GM21619 (cell line): ENCODE results near the gene JAZF1.

ENCODE experiments used
- ATAC-seq: cut with Tn5 transposase; IDR thresholded peaks from one replicate; pipeline ENCODE4 v1.9.1; 2021; ENCODE audit not compliant: unreplicated experiment

Gene JAZF1

DNA sequence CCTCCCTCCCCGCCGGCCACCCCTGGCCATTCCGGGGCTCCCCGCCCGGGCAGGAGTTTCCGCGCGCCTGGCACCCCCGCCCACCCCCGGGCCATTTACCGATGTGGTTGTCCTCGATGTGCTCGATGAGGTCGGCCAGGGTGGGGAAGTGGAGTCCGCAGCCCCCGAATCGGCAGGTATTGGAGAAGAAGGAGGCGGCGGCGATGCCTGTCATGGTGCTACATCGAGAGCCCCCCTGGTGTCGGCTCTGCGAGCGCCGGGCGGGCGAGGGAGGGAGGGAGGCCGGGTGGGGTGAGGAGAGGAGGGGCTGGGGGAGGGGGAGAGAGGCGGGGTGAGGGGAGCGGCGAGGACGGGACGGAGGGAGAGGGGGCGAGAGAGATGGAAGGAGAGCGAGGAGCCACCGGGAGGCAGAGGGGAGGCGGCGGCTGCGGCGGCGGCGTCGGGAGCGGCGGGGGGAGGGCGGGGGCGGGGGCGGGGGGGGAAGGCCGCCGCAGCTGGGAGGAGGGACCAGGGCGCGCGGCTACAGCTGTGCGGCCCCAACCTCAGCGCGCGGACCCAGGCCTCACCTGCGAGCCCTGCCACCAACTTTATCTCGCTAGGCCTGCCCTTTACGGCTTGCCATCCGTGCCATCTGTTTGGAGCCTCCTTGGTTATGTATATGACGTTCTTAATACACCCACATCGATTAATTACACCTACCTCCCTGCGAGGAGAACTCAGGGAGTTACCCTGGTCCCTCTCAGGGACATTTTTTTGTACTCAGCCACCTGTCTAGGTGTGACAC, at the start of gene JAZF1:
Gene JAZF1, minus strand, starts transcription at position 432 of the 784 bp plus-strand sequence.
- no peak for ATAC-seq

DNA sequence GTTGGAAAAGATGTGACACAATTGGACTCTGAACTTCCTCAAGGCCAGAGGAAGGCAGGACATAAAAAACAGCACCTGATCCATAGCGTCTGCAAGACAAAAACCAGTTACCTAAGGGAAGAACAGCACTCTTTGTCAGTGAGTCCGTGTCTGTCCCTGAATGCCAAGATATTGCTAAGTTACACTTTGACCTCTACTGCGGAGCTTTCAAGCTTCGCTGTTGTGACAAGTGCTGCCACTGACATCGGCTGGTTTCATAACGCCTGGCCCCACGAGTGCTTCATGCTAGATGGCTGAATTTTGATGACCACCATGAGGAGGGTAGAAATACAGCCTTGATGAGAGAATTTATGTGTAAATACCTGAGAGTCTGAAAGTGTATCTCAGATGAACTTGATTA, 49.7 kb upstream of the JAZF1 start:
- no peak for ATAC-seq

DNA sequence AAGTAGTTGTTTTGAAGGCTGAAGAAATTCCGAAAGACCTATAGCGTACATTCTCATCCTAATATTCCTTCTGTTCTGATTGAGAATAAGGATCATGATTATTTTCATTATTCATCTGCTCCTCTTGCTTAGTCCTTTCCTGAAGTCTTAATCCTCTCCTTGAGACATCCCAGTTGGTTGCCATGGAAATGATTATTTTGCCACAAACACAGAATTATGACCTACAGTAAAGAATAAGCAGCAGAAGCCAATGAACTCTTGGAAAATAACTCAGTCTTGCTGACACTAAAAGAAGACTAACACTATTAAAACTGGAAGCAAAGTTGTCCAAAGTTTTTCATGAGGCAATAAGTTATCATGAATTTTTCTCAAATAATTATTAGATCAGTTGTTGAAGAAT, 47.8 kb upstream of the JAZF1 start:
- no peak for ATAC-seq

DNA sequence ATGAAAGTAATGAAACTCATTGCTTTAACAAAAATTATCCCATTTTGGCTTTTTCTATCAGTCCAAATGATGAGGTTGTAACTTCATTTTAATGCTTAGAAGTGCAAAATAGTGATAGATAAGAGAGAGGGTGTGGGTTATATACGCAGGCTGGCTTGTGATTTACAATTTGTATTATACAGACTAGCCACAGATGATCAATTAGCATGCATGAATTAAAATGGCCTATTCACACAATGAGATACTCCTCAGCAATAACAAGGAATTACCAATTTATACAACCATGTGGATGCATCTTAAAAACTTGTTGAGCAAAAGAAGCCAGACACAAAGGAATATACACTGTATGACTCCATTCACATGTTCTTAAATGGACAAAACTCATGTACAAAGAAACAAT, 45.4 kb upstream of the JAZF1 start:
- ATAC-seq: no peak

DNA sequence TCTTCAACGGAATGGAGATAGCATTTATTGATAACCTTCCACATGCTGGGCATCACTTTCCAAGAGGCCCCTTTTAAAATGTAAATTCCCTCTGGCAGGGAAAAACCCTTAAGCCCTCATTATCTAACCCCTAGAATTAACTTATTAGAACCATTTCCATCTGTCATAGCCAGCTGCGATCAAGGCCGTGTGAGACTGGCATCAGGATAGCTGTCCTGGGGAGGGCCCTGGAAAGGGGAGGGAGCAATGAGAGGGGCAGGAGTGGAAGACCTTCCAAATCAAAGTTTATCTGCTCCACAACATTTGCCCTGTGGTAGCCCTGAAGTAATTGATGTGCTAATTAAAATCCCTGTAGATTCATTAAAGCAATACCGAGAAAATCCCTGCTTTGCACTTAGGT, 45.0 kb upstream of the JAZF1 start:
- ATAC-seq: no peak

DNA sequence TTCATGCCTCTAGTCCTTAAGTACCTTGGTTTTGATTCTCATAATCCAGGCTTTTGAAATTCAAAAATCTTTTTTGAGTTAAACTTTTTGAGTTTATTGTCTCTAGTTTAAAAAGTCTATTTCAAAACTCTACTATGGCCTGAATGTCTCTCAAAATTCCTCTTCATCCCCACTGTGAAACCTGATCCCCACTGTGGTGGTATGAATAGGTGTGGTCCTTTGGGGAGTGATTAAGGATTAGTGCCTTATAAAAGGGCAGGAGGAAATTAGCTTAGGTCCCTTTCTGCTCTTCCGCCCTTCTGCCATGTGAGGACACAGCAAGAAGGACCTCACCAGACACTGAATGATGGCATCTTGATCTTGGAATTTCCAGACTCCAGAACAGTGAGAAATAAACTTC, 44.1 kb upstream of the JAZF1 start:
- ATAC-seq: no peak

DNA sequence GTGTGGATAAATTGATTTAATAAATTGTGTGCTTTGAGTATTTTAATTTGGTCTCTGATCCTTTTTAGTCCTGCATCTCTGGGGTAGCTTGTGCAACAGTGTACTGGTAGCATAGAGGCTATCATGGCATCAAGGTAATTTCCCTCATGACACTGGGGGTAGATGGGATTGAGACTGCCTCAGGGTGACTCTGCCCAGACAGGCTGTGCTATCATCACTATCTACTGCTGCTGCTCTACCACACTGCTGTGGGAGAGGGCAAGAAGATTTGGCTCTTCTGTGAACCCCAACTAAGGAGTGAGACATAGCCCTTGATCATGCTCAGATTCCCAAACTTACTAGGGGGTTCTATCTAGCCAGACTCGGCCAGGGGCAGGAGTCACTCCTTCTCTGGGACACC, 43.6 kb upstream of the JAZF1 start:
- no peak for ATAC-seq

DNA sequence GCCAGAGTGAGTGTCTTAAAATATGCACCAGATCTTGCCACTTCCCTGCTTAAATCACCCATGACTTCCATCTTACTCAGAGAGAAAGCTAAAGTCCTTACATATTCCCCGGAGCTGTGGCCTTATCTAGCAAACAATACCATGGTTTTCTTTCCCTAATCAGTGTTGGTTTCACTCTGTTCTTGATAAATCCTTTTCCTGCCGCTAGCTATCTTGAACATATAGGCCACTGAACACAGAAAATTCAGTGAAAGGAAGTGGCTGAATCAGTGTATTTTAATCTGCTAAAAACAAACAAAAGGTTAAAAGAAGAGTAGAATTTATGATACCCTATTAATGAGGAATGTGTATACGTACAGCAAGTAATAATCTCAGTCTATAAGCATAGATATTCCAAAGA, 42.0 kb upstream of the JAZF1 start:
- ATAC-seq: no peak

DNA sequence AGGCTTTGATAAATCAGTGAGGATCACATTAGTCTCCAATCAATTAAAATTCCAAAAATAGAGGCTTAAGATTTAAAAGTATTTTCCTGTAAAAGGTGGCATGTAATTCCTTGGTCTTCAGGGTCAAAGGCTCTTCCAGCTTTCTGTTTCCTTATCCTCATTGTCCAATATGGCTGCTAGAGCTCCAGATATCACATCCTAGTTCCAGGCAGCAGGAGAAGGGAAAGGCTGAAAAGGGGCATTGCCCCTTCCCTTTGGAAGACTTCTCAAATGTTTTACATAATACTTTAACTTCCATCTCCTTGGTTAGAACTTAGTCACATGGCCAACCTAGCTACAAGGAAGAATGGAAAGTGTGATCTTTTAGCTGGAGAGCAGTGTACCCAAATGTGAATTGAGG, 39.2 kb upstream of the JAZF1 start:
- ATAC-seq: no peak

DNA sequence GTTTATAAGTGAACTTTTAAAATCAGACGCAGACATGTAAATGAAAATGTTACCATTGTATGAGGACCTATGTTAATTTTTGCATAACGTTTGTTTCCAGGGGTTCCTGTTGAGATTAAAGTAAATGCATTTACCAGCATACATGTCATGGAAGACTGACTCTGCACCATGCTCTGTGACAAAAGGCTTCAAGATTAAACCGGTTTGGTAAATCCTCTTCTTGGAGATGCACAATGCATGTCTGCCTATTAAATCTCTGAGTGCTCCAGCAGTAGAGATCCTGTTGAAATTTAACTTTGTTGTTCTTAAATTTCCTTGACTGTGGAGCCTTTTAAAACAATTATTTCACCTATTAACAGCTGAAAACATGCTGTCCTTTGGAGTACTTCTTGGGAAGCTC, 36.5 kb upstream of the JAZF1 start:
- no peak for ATAC-seq

DNA sequence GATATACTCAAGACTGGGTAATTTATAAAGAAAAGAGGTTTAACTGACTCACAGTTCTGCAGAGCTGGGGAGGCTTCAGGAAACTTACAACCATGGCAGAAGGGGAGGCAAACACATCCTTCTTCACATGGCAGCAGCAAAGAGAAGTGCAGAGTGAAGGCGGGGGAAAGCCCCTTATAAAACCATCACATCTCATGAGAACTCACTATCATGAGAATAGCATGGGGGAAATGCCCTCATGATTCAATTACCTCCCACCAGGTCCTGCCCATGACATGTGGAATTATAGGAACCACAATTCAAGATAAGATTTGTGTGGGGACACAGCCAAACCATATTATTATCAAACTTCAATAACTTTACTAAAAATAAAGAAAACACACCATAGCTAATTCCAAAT, 30.4 kb upstream of the JAZF1 start:
- no peak for ATAC-seq

DNA sequence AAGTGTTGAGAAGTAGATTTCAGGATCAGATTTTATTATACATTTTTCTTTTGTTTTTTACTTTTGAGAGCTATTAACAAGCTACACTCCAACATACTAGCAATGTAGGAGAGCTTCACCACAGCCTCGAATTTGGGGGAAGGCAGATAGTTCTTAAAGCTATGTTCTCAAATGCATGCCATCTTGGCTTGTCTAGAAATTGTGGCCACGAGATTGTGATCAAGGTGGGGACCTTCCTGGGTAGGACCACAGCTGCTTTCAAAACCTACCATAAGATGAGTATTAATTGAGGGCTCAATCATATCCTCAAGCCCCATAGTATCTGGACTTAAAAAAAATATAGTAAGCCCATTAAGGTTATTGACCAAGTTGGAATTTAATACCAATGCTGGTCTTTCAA, 27.9 kb upstream of the JAZF1 start:
- ATAC-seq: no peak

DNA sequence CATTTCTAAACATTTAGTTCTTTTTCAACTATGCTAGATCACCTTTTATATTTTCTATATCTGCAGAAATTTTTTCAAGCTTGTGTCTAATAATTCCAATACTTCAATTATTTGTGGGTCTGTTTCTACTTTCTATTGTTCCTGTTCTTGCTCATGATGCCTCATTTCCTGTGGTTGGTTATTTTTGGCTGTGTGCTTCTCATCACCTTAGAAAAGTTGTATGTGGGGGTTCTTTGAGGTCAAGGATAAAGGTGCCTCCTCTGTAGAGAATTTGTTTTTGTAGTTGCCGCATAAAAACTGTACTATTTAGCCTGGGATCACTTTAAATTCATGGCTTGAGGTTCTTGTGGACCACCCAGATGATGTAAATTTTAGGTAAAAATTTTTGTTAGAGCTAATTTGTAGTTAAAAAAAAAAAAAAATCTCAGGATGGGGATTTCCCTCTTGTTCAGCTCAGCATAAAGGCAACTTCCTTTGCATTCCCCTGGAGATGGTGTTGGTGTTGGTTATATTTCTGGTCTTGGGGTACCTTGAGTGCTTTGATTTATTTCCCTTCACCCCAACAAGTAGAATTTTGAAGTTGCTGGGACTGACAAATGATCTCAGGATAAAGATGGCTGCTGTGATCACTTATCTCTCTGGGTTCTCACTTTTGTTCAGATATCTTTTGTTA, 27.0 kb upstream of the JAZF1 start:
- no peak for ATAC-seq

DNA sequence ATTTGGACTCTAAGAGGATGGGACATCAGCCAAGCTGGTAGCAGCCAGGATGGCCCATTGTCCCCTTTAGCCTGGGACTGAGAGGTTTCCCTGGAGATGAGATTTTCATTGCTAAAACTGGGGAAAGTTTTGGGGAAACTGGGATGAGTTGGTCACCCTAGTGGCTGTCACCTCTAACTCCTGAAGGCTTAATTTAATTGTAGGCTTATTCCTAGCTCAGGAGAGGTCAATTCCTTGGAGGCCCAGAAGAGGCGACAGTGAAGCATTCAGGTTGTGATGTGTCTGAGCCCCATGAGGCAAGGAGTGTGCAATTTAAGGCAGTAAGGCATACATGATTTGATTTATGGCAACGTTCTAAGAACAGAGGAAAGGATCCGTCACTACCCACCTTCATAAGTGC, 24.9 kb upstream of the JAZF1 start:
- no peak for ATAC-seq

DNA sequence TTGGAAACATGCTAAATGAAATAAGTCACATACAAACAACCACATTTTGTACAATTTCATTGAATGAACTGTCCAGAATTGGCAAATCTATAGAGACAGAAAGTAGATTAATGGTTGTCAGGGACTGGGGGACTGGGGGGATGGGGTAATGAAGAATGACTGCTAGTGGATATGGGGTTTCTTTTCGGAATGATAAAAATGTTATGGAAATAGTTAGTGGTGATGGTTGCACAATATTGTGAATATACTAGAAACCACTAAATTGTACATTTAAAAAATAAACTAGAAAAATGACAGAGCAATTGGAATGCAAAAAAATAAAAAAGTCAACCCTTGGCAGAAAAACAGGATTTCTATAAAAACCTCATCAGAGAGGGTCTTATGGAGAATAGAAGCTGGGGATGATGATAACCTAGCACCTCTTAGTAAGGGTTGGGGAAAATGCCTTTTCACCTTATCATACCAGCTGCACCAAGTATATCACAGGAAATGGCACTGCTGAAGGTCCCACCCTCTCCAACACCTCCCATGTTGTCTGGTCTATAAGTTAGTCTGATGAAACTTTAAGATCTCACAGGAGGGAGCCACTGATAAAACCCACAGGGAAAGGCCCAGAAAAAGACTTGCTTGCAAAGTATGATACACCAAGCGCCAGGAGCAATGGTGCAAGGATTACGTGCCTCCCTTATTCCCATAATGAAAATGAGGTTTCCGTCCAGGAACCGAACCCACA, 23.1 kb upstream of the JAZF1 start:
- ATAC-seq: no peak

DNA sequence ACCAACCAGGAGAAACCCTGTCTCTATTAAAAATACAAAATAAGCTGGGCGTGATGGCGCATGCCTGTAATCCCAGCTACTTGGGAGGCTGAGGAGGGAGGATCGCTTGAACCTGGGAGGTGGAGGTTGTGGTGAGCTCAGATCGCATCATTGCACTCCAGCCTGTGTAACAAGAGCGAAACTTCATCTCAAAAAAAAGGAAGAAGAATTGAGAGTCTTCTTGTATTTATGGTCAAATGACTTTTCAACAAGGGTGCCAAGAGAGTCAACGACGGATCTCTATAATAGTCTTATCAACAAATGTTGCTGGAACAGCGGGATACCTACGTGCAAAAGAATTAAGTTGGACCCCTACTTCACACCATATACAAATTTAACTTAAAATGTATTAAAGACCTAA, 21.6 kb upstream of the JAZF1 start:
- no peak for ATAC-seq

DNA sequence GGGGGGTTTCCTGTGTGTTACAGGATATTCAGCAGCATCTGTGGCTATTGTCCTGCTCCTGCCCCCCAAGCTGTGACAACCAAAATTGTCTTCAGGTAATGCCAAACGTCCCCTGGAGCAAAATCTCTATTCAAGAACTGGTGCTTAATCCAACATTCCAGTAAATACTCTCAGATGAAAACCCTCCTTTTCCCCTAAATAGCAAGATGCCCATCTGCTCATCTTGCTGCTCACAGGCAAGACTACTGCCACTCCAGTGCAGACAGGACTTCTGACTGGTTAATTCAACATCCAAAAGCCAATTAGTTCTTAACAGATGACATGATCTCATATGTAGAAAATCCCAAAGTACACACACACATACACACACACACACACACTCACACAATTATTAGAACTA, 20.5 kb upstream of the JAZF1 start:
- ATAC-seq: no peak

DNA sequence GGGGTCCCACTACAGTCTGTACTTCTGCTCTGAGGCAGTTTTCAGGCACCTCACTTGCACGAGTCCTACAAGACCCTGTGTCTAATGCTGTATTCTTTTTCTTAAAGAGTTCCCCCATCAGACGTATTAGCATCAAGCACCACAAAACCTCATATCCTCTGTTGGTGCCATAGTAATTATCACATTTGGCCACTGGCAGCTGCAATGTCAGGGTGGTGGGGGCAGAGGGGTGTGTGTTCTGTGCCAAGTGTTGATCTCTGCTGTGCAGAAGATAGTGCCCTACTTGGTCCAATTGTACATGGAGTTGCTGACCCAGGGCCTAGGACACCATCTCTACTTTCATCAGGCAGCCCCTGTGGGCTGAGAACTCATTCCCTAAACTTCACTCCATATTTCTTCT, 20.0 kb upstream of the JAZF1 start:
- no peak for ATAC-seq

DNA sequence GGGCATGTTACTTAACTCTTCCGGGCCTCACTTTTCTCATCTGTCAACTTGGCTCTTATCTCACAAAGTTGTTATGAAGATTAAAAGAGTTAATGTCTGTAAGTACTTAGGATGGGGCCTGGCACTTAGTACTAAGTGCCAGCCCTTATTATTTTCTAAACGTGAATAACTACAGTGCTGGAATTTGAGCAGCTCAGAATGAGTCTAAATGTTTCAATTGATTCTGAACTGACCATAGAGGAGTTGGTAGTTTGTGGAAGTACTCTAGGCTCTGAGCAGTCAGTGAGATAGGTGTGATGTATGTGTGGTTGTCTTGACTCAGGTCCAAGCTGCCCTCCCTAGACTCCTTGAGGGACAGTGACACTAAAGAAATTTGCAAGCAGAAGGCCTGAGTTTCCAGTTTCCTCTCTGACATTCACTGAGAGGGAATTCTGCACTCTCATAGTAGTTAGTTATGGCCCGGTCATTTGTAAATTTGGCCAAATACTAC, 18.5 kb upstream of the JAZF1 start:
- no peak for ATAC-seq

DNA sequence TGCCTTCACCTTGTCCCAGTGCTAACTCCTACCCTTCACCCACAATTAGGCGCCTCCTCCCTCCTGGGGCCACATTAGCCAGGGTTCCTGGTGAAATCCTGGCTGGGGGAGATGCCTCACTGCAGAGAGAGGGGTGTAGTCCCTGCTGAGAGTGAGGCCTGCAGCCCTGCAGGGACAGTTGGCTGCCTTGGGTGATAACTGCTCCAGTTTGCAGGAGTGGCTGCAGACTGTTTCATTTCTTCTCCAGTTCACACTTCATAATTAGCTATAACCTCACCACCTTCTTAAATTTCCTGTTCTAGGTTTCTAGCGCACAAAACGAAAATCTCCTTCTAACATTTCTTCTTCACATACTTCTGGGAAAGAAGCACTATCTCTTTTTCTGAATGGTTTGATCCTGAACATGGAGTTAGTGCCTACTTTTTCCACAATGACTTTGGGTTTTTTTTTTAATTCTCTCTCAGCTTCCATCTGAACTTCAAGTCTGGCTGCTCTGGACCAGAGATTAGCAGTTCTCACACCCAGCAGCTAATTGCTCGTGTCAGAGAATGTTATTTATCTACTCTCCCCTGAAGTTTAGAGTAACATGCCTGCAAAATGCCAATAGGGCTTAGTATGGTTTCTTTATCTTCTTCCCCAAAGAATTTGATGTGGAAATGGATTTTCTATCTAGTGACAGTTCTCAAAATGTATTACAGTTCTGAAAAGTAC, 15.5 kb upstream of the JAZF1 start:
- ATAC-seq: no peak
